H9 (cell line): Measurements from ENCODE around the gene PEX5L. TPM values are rescaled to one million over a fixed set of nuclear protein-coding genes. Genes with fewer than 3 reads are reported as not detected.

Source experiments
- DNase-seq: peaks from one replicate; pipeline ENCODE4 v3.0.0-alpha.2; 2017
- H2AFZ ChIP-seq: one replicate; pipeline ENCODE4 v1.6.1; 2013; ENCODE audit warnings: mild to moderate bottlenecking, low read length, control low read depth, moderate library complexity
- H2AK5ac ChIP-seq: 2 replicates; pipeline ENCODE4 v1.6.1; 2013; ENCODE audit warnings: low read length, control low read depth, mixed read lengths; ENCODE audit not compliant: insufficient read length
- H2BK120ac ChIP-seq: one replicate; pipeline ENCODE4 v1.6.1; 2013; ENCODE audit warnings: low read depth, mild to moderate bottlenecking, low read length, control low read depth, inconsistent platforms; ENCODE audit not compliant: poor library complexity, severe bottlenecking
- H2BK12ac ChIP-seq: 2 replicates; pipeline ENCODE4 v1.6.1; 2013; ENCODE audit warnings: low read length, control low read depth, mixed read lengths, low read depth; ENCODE audit not compliant: insufficient read length
- H2BK15ac ChIP-seq: 2 replicates; pipeline ENCODE4 v1.6.1; 2013; ENCODE audit warnings: low read depth, low read length, control low read depth
- H2BK20ac ChIP-seq: one replicate; pipeline ENCODE4 v1.6.1; 2013; ENCODE audit warnings: low read depth, mild to moderate bottlenecking, low read length, control low read depth, inconsistent platforms; ENCODE audit not compliant: poor library complexity, severe bottlenecking
- H2BK5ac ChIP-seq: 2 replicates; pipeline ENCODE4 v1.6.1; 2013; ENCODE audit warnings: low read length, control low read depth, mixed read lengths; ENCODE audit not compliant: insufficient read length
- H3K14ac ChIP-seq: 2 replicates; pipeline ENCODE4 v1.6.1; 2013; ENCODE audit warnings: low read length, control low read depth; ENCODE audit not compliant: insufficient read depth
- H3K18ac ChIP-seq: 2 replicates; pipeline ENCODE4 v1.6.1; 2013; ENCODE audit warnings: low read depth, mild to moderate bottlenecking, mixed read lengths, low read length, control low read depth; ENCODE audit not compliant: insufficient read length
- H3K23ac ChIP-seq: 2 replicates; pipeline ENCODE4 v1.6.1; 2013; ENCODE audit warnings: low read length, control low read depth, mixed read lengths, low read depth; ENCODE audit not compliant: insufficient read length
- H3K23me2 ChIP-seq: 2 replicates; pipeline ENCODE4 v1.6.1; 2013; ENCODE audit warnings: low read depth, mild to moderate bottlenecking, mixed read lengths, low read length, control low read depth; ENCODE audit not compliant: insufficient read length, poor library complexity, severe bottlenecking
- H3K27ac ChIP-seq: 2 replicates; pipeline ENCODE4 v1.5.1; 2013; ENCODE audit warnings: low read length, control low read depth, mixed read lengths, low read depth; ENCODE audit not compliant: insufficient read length
- H3K27me3 ChIP-seq: 2 replicates; pipeline ENCODE4 v1.6.1; 2013; ENCODE audit warnings: low read length, control low read depth, inconsistent platforms; ENCODE audit not compliant: insufficient read depth
- H3K4ac ChIP-seq: 2 replicates; pipeline ENCODE4 v1.6.1; 2013; ENCODE audit warnings: low read depth, mild to moderate bottlenecking, control low read depth, inconsistent platforms, low read length, moderate library complexity
- H3K4me1 ChIP-seq: 2 replicates; pipeline ENCODE4 v1.6.1; 2013; ENCODE audit warnings: low read length, control low read depth, inconsistent platforms; ENCODE audit not compliant: insufficient read depth
- H3K4me2 ChIP-seq: 2 replicates; pipeline ENCODE4 v1.6.1; 2013; ENCODE audit warnings: low read length, control low read depth, mixed read lengths; ENCODE audit not compliant: insufficient read length, insufficient read depth
- H3K56ac ChIP-seq: 2 replicates; pipeline ENCODE4 v1.6.1; 2013; ENCODE audit warnings: low read depth, mild to moderate bottlenecking, mixed read lengths, low read length, control low read depth; ENCODE audit not compliant: insufficient read length
- H3K79me1 ChIP-seq: 2 replicates; pipeline ENCODE4 v1.6.1; 2013; ENCODE audit warnings: low read depth, mild to moderate bottlenecking, moderate library complexity, low read length, control low read depth, inconsistent platforms; ENCODE audit not compliant: insufficient read depth, poor library complexity, severe bottlenecking
- H3K79me2 ChIP-seq: 2 replicates; pipeline ENCODE4 v1.6.1; 2013; ENCODE audit warnings: low read length, control low read depth, inconsistent platforms; ENCODE audit not compliant: insufficient read depth
- H3K9ac ChIP-seq: 2 replicates; pipeline ENCODE4 v1.6.1; 2013; ENCODE audit warnings: low read length, control low read depth, mixed read lengths; ENCODE audit not compliant: insufficient read length; ENCODE audit errors: extremely low read depth
- H3K9me3 ChIP-seq: one replicate; pipeline ENCODE4 v1.6.1; 2013; ENCODE audit warnings: low read depth, low read length, inconsistent platforms; ENCODE audit not compliant: control insufficient read depth
- H3T11ph ChIP-seq: one replicate; pipeline ENCODE4 v1.6.1; 2013; ENCODE audit warnings: mild to moderate bottlenecking, low read length, control low read depth, inconsistent platforms
- H4K20me1 ChIP-seq: one replicate; pipeline ENCODE4 v1.6.1; 2013; ENCODE audit not compliant: control insufficient read depth, insufficient read length, insufficient read depth
- H4K5ac ChIP-seq: 2 replicates; pipeline ENCODE4 v1.6.1; 2013; ENCODE audit warnings: low read depth, mild to moderate bottlenecking, mixed read lengths, low read length, control low read depth; ENCODE audit not compliant: insufficient read length
- H4K8ac ChIP-seq: replicated peaks from 2 replicates; pipeline ENCODE4 v1.6.1; 2013; ENCODE audit warnings: low read length, control low read depth, mixed read lengths, low read depth; ENCODE audit not compliant: insufficient read length
- H4K91ac ChIP-seq: 2 replicates; pipeline ENCODE4 v1.6.1; 2013; ENCODE audit warnings: low read depth, mild to moderate bottlenecking, moderate library complexity, mixed read lengths, low read length, control low read depth; ENCODE audit not compliant: insufficient read length
- H3K27ac Mint-ChIP-seq, 3 experiments: 2 replicates in 2 of 3; 3 replicates in 1 of 3; pipeline ENCODE4 v1.8.0; 2020 to 2021; ENCODE audit warnings: mixed read lengths in 3 of 3, mild to moderate bottlenecking in 1 of 3, moderate library complexity in 1 of 3
- H3K27me3 Mint-ChIP-seq: 2 replicates; pipeline ENCODE4 v1.8.0; 2021; ENCODE audit warnings: low read depth, mild to moderate bottlenecking, moderate library complexity, mixed read lengths
- H3K36me3 Mint-ChIP-seq, 3 experiments: 2 replicates in 2 of 3; 3 replicates in 1 of 3; pipeline ENCODE4 v1.8.0; 2020 to 2021; ENCODE audit warnings: low read depth in 3 of 3, mixed read lengths in 3 of 3; ENCODE audit not compliant: insufficient read depth in 1 of 3
- H3K4me1 Mint-ChIP-seq, 2 experiments: 2 replicates each; pipeline ENCODE4 v1.8.0; 2020; ENCODE audit warnings: mixed read lengths in 2 of 2
- H3K4me3 Mint-ChIP-seq, 2 experiments: 2 replicates in 1 of 2; 3 replicates in 1 of 2; pipeline ENCODE4 v1.8.0; 2020 to 2021; ENCODE audit warnings: mild to moderate bottlenecking in 2 of 2, mixed read lengths in 2 of 2, moderate library complexity in 1 of 2
- H3K9me3 Mint-ChIP-seq, 2 experiments: 2 replicates in 1 of 2; 3 replicates in 1 of 2; pipeline ENCODE4 v1.8.0; 2020; ENCODE audit warnings: mild to moderate bottlenecking in 2 of 2, mixed read lengths in 2 of 2, moderate library complexity in 1 of 2
- WGBS: extraction: QIAGEN DNeasy Blood & Tissue Kit; methylation state at CpG from one replicate; pipeline ENCODE4 v1.1.7; 2013; ENCODE audit warnings: missing lambda C conversion rate, low lambda C conversion rate, mixed read lengths; ENCODE audit not compliant: insufficient read length; ENCODE audit errors: extremely low coverage; 5-methylcytosine and 5-hydroxymethylcytosine counted together
- total RNA-seq: library from RNA; stranded (reverse); gene quantifications from 2 replicates; pipeline ENCODE4 v1.2.1, GENCODE V29; 2021
- TF ChIP-seq, protein P1 (sequence below): fragments of 200-600 bp; sonication (generic); conservative IDR thresholded peaks from 3 replicates; pipeline ENCODE4 v1.8.0; 2021; ENCODE audit warnings: antibody characterized with exemption, mild to moderate bottlenecking

PEX5L gene
- total RNA-seq, 1 experiment from 2014 or later, result 0.85 TPM

DNA sequence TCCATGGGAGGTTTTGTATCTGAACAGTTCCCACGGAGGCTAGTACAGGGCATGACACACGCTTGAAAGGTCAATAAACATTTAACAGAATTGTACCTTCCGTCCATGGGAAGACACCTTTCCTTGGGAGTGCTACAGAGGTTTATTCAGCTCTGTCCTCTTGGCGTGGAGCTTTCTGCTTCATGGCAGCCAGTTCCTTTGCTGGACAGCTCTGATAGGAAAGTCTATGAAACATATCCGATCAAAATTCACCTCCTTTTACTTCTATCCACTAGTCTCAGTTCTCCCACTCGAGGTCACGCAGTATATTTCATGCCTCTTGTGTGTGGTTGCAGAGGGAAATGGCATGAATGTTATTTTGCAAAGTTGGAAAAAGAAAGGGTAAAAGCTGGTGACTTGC, 91.2 kb downstream of the PEX5L start:
- Histone ChIP-seq H3K18ac (no peak overlapping the region), H3K9me3 (no peaks in the 10 kb centered on the region), H4K8ac (no peak overlapping the region), H3K79me1 (no peaks in the 10 kb centered on the region), H3T11ph (no peak overlapping the region), H4K5ac (no peak overlapping the region), H3K23me2 (no peaks in the 10 kb centered on the region), H2BK120ac (no peak overlapping the region), H3K56ac (no peak overlapping the region), H2AFZ (no peak overlapping the region), H2BK12ac (no peak overlapping the region), H3K27me3 (no peaks in the 10 kb centered on the region), H3K79me2 (no peaks in the 10 kb centered on the region), H3K23ac (no peak overlapping the region), H2AK5ac (no peak overlapping the region), H3K4me1 (peaks cover 8% of the 10 kb centered on the region), H3K27ac (no peak overlapping the region), H2BK5ac (no peak overlapping the region), H3K4ac (no peak overlapping the region), H3K9ac (no peak overlapping the region), H4K91ac (no peak overlapping the region), H3K14ac (no peak overlapping the region), H2BK20ac (no peak overlapping the region), H2BK15ac (no peak overlapping the region), H3K4me2 (no peak overlapping the region), H4K20me1 (no peaks in the 10 kb centered on the region)
- no peaks in the 10 kb centered on the region for H3K36me3 Mint-ChIP-seq
- H3K9me3 Mint-ChIP-seq, result no peaks in the 10 kb centered on the region
- H3K4me3 Mint-ChIP-seq, result no peak overlapping the region
- no CpG with 5 or more reads among the region's 7 CpGs for whole genome bisulfite sequencing
- H3K4me1 Mint-ChIP-seq, result peaks cover 23 to 25% of the 10 kb centered on the region in 2 experiments
- no peak for DNase-seq
- H3K27me3 Mint-ChIP-seq, result no peaks in the 10 kb centered on the region
- no peak overlapping the region; a peak in 1 of 7 replicates for H3K27ac Mint-ChIP-seq
- TF ChIP-seq, protein P1, sequence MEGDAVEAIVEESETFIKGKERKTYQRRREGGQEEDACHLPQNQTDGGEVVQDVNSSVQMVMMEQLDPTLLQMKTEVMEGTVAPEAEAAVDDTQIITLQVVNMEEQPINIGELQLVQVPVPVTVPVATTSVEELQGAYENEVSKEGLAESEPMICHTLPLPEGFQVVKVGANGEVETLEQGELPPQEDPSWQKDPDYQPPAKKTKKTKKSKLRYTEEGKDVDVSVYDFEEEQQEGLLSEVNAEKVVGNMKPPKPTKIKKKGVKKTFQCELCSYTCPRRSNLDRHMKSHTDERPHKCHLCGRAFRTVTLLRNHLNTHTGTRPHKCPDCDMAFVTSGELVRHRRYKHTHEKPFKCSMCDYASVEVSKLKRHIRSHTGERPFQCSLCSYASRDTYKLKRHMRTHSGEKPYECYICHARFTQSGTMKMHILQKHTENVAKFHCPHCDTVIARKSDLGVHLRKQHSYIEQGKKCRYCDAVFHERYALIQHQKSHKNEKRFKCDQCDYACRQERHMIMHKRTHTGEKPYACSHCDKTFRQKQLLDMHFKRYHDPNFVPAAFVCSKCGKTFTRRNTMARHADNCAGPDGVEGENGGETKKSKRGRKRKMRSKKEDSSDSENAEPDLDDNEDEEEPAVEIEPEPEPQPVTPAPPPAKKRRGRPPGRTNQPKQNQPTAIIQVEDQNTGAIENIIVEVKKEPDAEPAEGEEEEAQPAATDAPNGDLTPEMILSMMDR, result no peak
